HG02981 (cell line): ENCODE data around the gene DDX10.
"Not testable (repeated sequence)": the region's sequence is repeated elsewhere in the genome, so short reads cannot be mapped to it uniquely, and the experiment has no call there.

Experiments used
- ATAC-seq: cut with Tn5 transposase; IDR thresholded peaks from one replicate; pipeline ENCODE4 v1.9.1; 2021; ENCODE audit warnings: mild to moderate bottlenecking, moderate library complexity; ENCODE audit not compliant: unreplicated experiment

DDX10 gene

DNA sequence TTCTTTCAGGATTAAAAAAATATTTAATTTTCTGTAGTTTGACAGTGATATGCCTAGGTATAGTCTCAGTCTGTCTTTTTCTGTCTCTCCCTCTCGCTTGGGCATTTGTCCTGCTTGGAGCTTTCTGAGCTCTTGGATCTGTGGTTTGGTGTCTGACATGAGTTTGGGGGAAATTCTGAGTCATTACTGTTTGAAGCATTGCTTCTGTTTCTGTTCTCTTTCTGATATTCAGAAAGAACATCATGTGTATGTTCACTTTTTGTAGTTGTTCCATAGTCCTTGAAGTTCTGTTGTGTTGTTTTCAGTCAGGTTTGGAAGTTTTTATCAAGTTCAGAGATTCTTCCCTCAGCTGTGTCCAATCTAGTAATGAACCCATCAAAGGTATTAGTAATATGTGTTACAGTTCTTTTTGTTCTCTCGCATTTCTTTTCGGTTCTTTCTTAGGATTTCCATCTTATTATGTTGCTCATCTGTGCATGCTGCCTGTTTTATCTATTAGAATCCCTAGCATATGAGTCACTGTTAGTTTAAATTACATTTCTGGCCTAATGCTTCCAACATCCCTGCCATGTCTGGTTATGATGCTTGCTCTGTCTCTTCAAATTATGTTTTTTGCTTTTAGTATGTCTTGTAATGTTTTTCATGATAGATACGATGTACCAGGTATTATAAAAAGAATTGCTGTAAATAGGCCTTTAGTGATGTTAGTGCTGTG, 48.4 kb downstream of the DDX10 start:
- ATAC-seq, result no peak

DNA sequence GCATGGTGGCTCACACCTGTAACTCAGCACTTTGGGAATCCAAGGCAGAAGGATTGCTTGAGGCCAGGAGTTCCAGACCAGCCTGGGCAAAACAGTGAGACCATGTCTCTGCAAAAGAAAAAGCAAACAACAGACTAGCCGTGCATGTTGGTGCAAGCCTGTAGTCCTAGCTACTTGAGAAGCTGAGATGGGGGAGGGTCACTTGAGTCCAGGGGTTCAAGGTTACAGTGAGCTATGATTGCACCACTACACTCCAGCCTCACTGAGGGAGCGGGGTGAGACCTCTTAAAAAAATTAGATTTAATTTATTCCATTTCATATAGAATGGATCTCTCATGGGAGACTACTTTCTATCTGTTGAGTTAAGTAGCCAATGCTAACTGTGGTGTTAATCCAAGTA, 50.4 kb downstream of the DDX10 start:
- ATAC-seq, result no peak

DNA sequence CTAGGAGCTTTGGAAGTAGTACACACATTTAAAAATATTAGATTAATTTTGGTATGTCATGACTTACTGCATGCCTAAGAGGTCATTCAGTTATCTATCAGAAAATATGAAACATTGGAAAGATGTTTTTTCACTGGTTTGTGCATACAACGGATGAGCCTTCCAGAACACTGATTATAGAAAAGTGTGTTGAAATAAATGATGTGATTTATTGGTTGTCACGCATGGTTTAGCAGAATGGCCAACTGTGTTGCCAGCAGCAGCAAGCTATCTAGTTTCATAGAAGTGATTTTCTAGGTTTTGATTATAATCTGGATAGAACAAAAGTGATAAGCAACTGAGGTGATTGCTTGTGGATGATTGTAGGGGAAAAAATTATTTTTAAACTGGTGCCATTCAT, 53.6 kb downstream of the DDX10 start:
- ATAC-seq, result no peak

DNA sequence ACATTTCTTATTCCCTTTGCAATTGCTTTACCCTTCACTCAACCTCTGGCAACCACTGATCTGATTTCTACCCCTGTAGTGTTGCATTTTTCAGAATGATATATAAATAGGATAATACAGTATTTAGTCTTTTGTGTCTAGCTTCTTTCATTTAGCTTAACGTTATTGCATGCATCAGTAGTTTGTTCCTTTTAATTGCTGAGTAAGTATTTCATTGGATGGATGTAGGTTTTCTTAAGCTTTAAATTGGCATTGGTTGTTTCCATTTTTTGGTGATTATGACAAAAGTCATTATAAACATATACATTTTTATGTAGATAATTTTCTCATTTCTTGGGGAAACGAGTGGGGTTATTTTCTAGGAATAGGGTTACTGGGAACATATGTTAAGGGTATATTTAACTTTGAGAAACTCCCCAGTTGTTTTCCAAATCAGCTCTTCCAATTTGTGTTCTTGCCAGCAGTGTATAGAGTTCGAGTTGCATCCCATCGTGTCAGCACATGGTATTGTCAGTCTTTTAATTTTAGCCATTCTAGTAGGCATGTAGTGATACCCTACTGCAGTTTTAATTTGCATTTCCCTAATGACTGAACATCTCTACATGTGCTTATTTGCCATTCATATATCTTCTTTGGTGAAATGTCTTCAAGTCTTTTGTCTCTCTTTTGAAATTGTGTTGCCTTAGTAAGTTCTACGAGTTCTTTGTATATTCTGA, 60.3 kb downstream of the DDX10 start:
- ATAC-seq, result no peak

DNA sequence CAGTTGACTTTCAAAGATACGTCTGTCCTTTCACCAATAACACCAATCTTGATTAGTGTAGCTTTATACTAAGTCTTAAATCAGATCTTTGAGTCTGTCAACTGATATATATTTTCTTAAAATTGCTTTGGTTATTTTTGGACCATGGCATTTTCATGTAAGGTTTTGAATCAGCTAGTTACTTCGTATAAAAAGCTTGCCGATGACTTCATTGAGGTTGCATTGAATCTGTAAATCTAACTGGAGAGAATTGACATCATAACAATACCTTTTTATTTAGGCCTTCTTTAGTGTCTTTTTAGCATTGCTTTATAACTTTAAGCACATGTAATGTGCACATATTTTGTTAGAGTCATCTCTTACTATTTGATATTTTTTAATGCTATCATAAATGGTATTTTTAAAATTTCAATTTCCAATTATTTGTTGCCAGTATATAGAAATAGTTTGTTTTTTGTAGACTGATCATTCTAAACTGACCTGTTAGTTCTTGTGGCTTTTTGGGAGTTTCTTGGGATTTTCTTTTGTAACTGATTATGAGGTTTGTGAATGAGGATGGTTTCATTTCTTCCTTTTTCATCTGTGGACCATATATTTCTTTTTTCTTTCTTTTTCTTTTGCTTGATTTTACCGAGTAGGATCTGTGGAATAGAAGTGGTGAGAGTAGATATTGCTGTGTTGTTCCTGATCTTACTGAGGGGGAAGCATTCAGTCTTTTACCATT, 61.4 kb downstream of the DDX10 start:
- no peak for ATAC-seq

DNA sequence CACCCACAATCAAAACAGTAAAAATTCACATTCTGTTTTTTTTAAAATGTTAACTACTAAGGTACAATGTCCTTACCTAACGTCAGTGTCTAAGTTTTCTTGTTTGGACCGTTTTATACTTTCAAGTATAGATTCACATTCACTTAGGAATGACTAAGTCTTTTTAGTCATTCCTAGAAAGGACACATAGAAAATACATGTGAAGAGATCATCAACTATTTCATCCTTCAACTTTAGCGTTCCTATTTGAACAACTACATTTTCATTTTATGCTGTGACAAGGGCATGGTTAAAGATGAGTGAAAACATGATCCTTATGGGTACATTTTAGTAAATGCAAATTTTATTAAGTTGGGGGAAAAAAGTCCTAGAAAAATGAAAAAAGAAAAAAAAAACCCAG, 62.8 kb downstream of the DDX10 start:
- ATAC-seq, result peak; percentile 40

DNA sequence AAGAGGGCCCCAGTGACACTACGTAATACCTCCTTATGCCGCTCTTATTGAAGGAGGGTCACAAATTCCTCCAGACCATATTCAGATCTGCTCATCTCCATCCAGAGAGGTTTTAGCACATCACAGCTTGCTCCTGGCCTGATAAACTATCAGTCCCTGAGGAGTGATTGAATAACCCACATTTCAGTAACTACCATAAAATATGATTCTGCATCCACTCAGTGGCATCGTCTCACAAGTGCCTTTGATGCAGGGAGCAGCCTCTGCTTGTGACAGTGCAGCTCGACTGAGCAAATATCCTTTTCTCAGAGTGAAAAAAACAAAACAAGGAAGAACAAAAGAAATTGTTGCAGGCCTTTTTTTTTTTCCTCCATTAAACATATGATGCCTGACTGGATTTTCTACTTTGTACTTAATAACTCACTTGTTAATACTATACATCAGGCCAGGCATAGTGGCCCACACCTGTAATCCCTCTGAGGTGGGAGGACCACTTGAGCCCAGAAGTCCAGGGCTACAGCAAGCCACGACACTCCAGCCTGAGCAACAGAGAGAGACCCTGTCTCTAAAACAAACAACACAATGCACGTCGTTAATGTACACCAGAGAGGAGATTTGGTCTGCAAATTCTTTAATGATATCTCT, 64.5 kb downstream of the DDX10 start:
- no peak for ATAC-seq

DNA sequence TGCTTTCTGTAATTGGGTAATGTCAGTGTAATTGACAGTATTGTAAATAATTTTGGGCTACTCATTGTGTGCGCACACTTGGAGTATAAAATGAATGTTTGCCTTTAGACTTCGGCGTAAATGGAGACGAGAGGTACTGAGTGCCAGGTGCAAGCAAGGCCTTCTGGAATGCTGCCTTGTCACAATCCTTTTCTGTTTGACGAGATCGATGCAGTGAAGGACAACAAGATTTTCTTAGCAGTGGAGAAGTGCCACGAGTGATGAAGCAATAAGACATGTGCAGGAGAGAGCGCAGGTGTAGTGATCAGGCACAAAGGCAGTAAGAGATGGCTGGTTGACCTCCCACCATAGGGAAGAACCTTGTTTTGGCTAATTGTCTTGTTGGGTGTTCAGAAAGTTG, 67.5 kb downstream of the DDX10 start:
- ATAC-seq, result no peak

DNA sequence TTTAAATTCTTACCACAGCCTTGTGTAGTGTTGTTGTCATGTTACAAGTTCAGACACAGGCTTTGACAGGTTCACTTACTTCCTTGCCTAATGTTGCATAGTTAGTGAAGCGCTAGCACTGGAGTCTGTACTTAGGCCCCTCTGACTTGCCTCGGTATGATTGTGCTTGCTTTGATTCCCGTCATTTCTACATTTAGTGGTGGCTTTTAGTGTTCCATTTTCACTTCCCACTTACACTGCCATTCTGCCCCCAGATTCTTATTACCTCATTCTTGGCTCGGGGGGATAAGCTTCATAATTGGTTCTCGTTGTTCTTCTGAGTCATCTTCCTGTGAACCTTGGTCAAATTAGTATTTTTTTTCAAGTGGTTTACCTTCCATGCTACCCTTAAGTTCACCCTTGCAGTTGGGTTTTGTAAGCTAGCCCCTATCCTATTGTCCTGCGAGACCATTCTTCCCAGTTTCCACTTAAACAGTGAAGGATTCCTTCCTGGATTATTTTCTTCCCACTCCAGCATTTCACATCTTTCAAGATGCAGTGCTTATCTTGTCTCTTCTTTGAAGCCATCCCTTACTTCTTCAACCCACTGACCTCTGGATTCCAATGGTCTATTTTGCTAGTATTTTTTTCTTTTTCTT, 68.7 kb downstream of the DDX10 start:
- peak; percentile 96 for ATAC-seq

DNA sequence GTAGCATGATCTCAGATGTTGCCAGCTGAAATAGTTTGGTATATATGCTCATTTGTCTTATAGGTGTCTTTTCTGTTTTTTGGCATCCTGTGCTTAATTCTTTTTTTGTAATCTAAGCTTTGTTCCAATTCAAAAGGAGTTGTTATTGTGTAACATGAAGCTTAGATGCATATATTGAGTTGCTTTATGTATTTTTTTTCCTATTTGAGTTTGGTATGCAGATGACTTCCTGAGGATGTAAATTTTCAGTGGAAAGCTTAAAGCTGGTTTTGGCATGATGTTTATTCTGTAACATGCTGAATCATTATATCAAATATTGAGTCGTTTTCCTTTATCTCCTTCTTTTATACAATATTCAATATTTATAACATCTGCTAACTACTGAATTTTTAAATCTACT, 69.4 kb downstream of the DDX10 start:
- no peak for ATAC-seq

DNA sequence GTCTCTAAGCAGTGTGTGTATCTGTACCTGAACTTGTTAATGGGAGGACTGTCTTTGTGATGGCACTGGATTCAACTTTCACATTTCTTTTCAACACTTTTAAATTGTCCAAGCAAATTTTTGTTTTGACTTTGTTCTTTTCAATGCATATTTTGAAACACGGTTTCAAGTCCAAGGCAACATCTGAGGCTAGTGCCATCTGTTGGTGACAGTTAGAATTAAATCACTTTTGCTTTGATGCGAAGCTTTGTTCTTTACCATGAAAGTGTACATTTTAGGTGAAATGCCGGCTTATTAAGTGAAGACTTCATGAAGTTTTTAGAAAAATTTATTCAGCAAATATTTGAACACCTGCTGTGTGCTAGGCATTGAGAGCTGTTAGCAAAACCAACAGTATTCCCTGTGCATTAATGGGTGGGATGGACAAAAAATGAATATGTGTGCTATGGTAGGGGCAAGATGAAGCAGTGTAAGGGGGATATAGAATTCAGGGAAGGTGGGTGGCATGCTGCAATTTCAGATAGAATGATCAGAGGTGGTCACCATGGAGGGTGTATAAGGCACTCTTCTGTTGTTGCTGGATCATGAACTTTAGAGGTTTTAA, 70.2 kb downstream of the DDX10 start:
- ATAC-seq, result no peak

DNA sequence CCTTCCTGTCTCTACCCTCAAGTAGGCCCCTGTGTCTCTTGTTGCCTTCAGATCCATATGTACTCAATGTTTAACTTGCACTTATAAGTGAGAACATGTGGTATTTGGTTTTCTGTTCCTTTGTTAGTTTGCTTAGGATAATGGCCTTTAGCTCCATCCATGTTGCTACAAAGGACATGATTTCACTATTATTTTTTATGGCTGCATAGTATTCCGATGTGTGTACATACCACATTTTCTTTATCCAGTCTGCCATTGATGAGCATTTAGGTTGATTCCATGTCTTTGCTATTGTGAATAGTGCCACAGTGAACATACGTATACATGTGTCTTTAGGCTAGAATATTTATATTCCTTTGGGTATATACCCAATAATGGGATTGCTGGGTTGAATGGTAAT, 75.3 kb downstream of the DDX10 start:
- not testable (repeated sequence) for ATAC-seq

DNA sequence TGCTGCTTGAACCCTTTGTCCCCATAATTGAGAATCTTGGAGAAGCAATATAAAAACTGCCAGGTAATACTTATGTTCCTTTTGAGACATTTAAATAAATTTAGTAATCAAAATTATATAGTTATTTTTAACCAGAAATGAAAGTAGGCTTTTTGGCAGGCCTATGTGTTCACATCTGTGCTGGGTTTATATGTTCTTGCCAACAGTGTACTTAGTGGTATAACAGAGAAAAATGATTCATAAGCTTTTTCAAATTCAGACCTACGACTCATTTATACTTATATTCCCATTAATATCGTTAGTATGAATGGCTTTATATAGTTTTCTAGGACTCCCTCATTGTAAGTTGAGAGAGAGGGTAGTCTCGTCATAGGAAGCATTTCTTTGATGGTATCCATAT, 79.0 kb downstream of the DDX10 start:
- ATAC-seq, result no peak

DNA sequence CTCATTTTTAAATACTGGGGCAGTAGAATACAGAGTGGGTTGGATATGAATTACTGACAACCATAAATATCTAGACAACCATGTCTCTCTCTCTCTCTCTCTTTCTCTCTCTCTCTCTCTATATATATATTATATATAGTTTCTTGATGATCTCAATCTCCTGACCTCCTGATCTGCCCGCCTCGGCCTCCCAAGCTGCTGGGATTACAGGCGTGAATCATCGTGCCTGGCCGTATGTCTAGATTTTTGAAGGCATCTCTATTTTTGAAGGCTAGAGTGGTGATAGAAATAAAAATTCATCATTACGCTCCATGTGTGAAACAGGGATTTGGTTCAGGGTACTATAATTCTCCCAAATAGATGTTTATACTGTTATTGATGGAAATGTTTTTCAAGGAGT, 84.1 kb downstream of the DDX10 start:
- no peak for ATAC-seq

DNA sequence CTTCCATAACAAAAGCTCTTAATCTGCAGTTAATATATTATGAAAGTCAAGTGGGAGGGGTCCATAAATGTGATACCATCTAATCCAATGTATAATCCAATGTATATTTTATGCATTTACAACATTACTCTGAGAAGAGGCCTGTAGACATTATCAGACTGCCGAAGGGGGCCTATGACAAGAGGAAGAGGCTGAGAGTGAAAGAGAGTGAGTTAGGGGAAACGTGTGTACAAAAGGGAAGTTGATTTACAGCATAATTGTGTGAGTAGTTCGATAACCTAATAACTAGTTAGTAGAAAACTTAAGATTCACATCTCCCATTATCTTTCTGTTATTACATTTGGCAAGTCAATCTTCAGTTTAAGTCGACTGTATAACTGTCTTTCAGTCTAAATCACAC, 86.6 kb downstream of the DDX10 start:
- ATAC-seq, result no peak

DNA sequence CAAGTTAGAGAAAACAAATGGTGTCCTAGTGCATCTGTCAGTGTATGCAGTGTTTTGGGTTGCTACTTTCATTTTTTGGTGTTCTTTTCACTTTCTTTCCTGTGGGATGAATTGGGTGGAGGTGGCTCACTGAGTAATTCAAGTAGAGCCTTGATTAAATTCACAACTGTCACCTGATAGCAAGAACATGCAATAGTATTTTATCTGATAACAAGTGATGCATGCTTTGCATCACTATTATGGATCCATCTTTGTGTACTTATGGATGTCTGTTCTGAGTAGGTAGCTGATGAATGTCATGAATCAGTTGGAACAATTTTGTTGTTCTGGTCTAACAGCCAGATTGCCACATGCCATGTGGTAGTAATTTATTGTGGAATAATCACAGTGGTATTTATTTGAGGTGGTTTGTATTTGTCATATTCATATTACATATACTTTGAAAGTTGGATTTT, 87.5 kb downstream of the DDX10 start:
- ATAC-seq, result no peak

DNA sequence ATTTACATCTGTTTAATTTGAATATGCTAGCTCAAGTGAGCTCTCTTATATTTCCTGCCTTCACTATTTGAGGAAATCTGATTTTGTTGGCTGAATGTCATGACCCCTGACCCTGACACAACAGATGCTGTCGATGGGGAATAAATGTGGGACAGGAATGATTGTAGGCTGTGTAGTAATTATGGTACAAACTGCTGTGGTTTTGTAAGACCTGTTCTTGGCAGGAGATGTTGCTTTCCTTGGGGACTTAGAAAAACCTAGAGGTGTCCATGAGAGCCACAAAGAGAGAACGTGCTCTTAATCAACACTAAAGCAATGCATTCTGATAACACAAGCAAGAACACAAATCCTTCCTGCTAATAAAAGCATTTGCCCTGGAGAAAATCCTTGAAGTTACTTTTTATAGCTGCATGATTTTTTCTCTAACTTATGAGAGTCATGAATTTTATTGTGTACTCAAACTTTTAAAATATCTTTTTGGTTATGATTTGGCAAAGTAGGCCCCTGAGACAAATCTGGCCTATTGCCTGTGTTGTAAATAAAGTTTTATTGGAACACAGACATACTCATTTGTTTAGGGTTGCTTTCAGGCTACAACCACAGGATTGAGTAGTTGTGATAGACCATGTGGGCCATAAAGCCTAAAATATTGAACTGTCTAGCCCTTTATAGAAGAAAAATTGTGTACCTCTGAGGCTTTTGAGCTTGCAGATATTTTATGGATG, 90.2 kb downstream of the DDX10 start:
- no peak for ATAC-seq

DNA sequence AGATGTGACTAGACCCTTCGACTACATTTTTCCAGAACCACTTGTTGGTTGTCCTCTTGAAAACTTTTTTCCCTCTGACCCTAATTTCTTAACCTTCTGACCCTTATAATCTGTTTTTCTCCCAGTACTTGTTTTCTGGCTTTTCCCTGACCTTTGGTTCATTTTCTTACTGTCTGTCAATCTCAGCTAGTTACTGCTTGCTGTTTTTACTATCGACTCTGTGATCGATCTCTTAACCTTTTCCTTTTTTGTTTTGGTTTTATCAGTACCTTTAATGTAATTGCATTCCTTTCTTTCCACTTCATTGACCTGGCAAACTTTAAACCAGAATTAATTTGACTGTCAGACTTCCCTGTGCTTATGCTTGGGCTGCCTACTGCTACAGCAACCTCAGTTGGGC, 92.8 kb downstream of the DDX10 start:
- ATAC-seq, result no peak

DNA sequence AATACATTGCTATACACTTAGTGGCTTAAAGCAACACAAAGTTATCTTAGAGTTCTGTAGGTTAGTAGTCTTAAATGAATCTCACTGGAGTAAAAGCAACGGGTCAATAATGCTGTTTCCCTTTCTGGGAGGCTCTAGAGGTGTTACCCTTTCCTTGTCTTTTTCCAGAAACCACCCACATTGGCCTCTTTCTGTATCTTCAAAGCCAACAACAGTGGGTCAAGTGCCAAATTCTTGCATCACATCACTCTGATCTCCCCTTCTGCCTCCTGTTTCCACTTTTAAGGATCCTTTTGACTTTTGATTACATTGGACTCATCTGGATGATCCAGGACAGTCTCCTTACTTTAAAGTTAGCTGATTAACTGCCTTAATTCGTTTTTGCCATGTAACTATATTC, 93.6 kb downstream of the DDX10 start:
- no peak for ATAC-seq

DNA sequence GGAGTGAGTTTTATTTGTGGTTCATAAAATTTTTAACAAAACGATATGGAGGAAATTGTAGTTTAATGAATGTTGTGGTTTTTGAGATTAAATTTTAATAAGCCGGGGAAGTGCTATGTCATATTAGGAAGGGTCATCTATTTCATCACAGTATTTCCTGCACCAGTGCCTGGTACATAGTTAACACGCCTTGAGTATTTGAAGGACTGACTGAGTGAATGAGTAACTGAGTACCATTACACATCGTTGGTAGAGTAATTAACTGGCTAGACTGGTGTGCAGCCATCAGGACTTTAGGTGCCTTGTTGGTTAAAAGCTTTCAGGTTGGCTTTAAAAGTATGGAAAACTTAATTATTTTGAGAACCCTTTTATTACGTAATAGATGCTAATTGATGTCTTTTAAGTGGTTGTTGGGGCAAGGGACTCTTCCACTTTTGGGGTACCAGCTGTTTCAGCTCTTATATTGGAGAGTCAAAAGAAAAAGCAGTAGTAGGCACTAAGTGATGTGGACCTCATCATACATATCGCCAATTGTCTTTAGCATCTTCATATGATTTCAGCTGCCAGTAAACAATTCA, 101.8 kb downstream of the DDX10 start:
- no peak for ATAC-seq
